Neural cell (in vitro differentiated cells): ENCODE data around the gene BET1.

ENCODE experiments used
- EZH2 ChIP-seq: fragments of 200-600, 300-800 bp; shearing (Covaris generic), sonication (generic); IDR thresholded peaks from 2 replicates; pipeline ENCODE4 v1.6.1; 2014; ENCODE audit warnings: antibody characterized with exemption, low read length, borderline replicate concordance, mild to moderate bottlenecking; ENCODE audit not compliant: insufficient read depth, poor library complexity, severe bottlenecking
- POLR2AphosphoS5 ChIP-seq: IDR thresholded peaks from 2 replicates; pipeline ENCODE4 v1.6.1; 2012

GRCh38 chr7:94005753-94006152, 1.6 kb upstream of the BET1 start:
- no peak for TF ChIP-seq EZH2
- no peak for TF ChIP-seq POLR2AphosphoS5
